Caco-2 (cell line): ENCODE measurements around the gene PMEPA1. TPM values are rescaled to one million over a fixed set of nuclear protein-coding genes. Genes with fewer than 3 reads are reported as not detected.

ENCODE experiments used
- BruUV-seq: library from RNA; stranded (reverse); fragments of 400-500 nt; replicated peaks from 2 replicates; lab custom pipeline; 2021; lab: Mats Ljungman, UMichigan
- CTCF ChIA-PET: fragments of 300-600 bp; sonication (Branson Sonifier 250); formaldehyde crosslinking; loops from one replicate; lab custom pipeline; 2022; ENCODE audit warnings: antibody characterized with exemption; lab: Charles Lee
- POLR2A ChIA-PET: fragments of 300-600 bp; sonication (Branson Sonifier 250); formaldehyde crosslinking; loops from one replicate; lab custom pipeline; 2022; ENCODE audit warnings: antibody characterized with exemption; lab: Charles Lee
- DNase-seq, 2 experiments: peaks; one replicate each; pipeline versions ENCODE4 v3.0.0 to v3.0.0-alpha.2; 2020 to 2022
- H3K27me3 ChIP-seq: replicated peaks from 2 replicates; pipeline ENCODE4 v1.6.0; 2011; ENCODE audit warnings: low read length; ENCODE audit not compliant: control insufficient read depth, insufficient read depth
- H3K36me3 ChIP-seq: 2 replicates; pipeline ENCODE4 v1.5.1; 2011; ENCODE audit warnings: low read length; ENCODE audit not compliant: control insufficient read depth, insufficient read depth
- H3K4me1 ChIP-seq: fragments of 250-450 bp; sonication (Bioruptor Pico); 2 replicates; pipeline ENCODE4 v1.5.1; 2020; ENCODE audit warnings: mild to moderate bottlenecking
- H3K4me3 ChIP-seq: 2 replicates; pipeline ENCODE4 v1.5.1; 2011; ENCODE audit warnings: low read depth, mild to moderate bottlenecking, control low read depth, low read length
- H3K9me3 ChIP-seq: fragments of 250-450 bp; sonication (Bioruptor Pico); 2 replicates; pipeline ENCODE4 v1.5.1; 2020; ENCODE audit warnings: mild to moderate bottlenecking, moderate library complexity
- H3K27ac Mint-ChIP-seq: one replicate; pipeline ENCODE4 v1.8.0; 2022; ENCODE audit warnings: mixed read lengths; ENCODE audit not compliant: unreplicated experiment
- H3K27me3 Mint-ChIP-seq: one replicate; pipeline ENCODE4 v1.8.0; 2022; ENCODE audit warnings: mixed read lengths; ENCODE audit not compliant: insufficient read depth, unreplicated experiment
- H3K36me3 Mint-ChIP-seq: one replicate; pipeline ENCODE4 v1.8.0; 2022; ENCODE audit warnings: mild to moderate bottlenecking, mixed read lengths; ENCODE audit not compliant: insufficient read depth, unreplicated experiment
- H3K4me1 Mint-ChIP-seq: one replicate; pipeline ENCODE4 v1.8.0; 2022; ENCODE audit warnings: low read depth, mixed read lengths; ENCODE audit not compliant: unreplicated experiment
- H3K4me3 Mint-ChIP-seq: one replicate; pipeline ENCODE4 v1.8.0; 2022; ENCODE audit warnings: mild to moderate bottlenecking, moderate library complexity, mixed read lengths; ENCODE audit not compliant: unreplicated experiment
- H3K9me3 Mint-ChIP-seq: one replicate; pipeline ENCODE4 v1.8.0; 2022; ENCODE audit warnings: mixed read lengths; ENCODE audit not compliant: unreplicated experiment
- intact Hi-C: fragments of 100-400 bp; cut with micrococcal nuclease; formaldehyde crosslinking; loops from one replicate; pipeline ENCODE4 v1.10.0; 2022; ENCODE audit not compliant: unreplicated experiment
- total RNA-seq: library from RNA; stranded (reverse); gene quantifications from 2 replicates; pipeline ENCODE4 v1.2.3, GENCODE V29; 2022
- TF ChIP-seq, protein P1 (sequence below), 2 experiments: fragments of 200-600 bp in 1 of 2; IDR thresholded peaks; 1 replicate in 1 of 2; 2 replicates in 1 of 2; pipeline versions ENCODE4 v1.5.1 to v1.8.0; 2011 to 2022; ENCODE audit warnings: antibody characterized with exemption in 1 of 2, control low read depth in 1 of 2, inconsistent platforms in 1 of 2, low read depth in 1 of 2, low read length in 1 of 2, mild to moderate bottlenecking in 1 of 2, moderate library complexity in 1 of 2; ENCODE audit not compliant: insufficient read depth in 1 of 2, severe bottlenecking in 1 of 2, unreplicated experiment in 1 of 2

Gene PMEPA1
- total RNA-seq, 1 experiment from 2014 or later, result 3.3 TPM

DNA sequence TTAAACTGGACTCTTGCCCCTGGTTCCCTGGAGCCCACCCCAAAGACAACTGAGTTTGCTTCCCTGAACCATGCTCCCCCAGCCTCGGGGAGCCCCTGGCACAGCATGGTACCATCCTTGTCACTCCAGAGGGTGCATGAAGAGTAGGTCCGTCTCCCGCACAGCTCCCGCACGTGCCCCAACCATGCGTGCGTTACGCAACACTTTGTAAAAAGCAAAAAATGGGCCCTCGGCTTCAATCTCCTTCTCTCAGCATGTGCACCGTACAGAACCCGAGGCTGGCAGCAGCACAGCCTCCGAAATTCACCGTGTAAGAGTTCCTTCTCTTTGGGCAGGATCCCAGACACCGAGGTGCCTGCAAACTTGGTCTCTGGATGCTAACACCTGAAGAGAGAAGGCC, 5.6 kb downstream of the PMEPA1 start:
- H3K4me3 Mint-ChIP-seq, result no peak overlapping the region
- peaks cover 4% of the 10 kb centered on the region; the same call in 1 of the 2 replicates for H3K4me1 ChIP-seq
- TF ChIP-seq, protein P1, sequence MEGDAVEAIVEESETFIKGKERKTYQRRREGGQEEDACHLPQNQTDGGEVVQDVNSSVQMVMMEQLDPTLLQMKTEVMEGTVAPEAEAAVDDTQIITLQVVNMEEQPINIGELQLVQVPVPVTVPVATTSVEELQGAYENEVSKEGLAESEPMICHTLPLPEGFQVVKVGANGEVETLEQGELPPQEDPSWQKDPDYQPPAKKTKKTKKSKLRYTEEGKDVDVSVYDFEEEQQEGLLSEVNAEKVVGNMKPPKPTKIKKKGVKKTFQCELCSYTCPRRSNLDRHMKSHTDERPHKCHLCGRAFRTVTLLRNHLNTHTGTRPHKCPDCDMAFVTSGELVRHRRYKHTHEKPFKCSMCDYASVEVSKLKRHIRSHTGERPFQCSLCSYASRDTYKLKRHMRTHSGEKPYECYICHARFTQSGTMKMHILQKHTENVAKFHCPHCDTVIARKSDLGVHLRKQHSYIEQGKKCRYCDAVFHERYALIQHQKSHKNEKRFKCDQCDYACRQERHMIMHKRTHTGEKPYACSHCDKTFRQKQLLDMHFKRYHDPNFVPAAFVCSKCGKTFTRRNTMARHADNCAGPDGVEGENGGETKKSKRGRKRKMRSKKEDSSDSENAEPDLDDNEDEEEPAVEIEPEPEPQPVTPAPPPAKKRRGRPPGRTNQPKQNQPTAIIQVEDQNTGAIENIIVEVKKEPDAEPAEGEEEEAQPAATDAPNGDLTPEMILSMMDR (IDR thresholded peaks at IDR 0.05; ENCODE audit: insufficient read depth in 1 of 2, low read depth in 1 of 2, low read length in 1 of 2, severe bottlenecking in 1 of 2, unreplicated experiment in 1 of 2), result no peak
- H3K36me3 Mint-ChIP-seq, result no peaks in the 10 kb centered on the region
- CTCF ChIA-PET, result no interaction called here
- DNase-seq, result no peak
- no peaks in the 10 kb centered on the region for H3K36me3 ChIP-seq
- peaks cover 13% of the 10 kb centered on the region for H3K27me3 Mint-ChIP-seq
- intact Hi-C loops, result no loop called here
- no TSS peak for BruUV-seq
- no peak overlapping the region for H3K4me3 ChIP-seq
- peaks cover 8% of the 10 kb centered on the region for H3K4me1 Mint-ChIP-seq
- no peaks in the 10 kb centered on the region for H3K9me3 ChIP-seq
- H3K9me3 Mint-ChIP-seq, result no peaks in the 10 kb centered on the region
- H3K27me3 ChIP-seq, result no peaks in the 10 kb centered on the region
- no peak overlapping the region for H3K27ac Mint-ChIP-seq
- POLR2A ChIA-PET, result no interaction called here

DNA sequence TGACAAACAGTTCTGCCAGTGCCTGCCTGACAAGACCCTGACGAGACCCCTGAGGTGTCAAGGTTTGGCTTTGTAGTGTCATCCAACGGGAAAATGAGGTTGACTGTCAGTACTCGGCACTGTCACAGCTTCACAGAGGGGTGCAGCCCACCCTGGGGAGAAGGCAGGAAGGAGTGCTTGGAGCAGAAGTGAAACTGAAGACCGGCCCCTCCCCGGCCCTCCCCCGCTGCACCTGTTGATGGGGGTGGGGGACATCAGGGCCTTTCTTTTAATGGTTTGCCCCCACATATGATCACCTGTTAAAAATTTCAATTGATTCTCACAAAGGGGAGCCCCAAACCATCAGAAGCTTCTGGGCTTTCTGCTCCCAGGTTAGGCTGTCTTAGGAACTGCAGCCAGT, 6.8 kb downstream of the PMEPA1 start:
- H3K4me1 ChIP-seq, result peaks cover 11% of the 10 kb centered on the region
- Mint-ChIP-seq H3K4me1 (peaks cover 14% of the 10 kb centered on the region), H3K36me3 (no peaks in the 10 kb centered on the region), H3K27ac (no peak overlapping the region), H3K4me3 (no peak overlapping the region), H3K27me3 (peaks cover 8% of the 10 kb centered on the region), H3K9me3 (no peaks in the 10 kb centered on the region)
- no TSS peak for BruUV-seq
- H3K36me3 ChIP-seq, result no peaks in the 10 kb centered on the region
- no peak for DNase-seq
- CTCF ChIA-PET, result no interaction called here
- no peak overlapping the region for H3K4me3 ChIP-seq
- POLR2A ChIA-PET, result no interaction called here
- TF ChIP-seq, protein P1 (IDR thresholded peaks at IDR 0.05; ENCODE audit: insufficient read depth in 1 of 2, low read depth in 1 of 2, low read length in 1 of 2, severe bottlenecking in 1 of 2, unreplicated experiment in 1 of 2), result no peak
- H3K9me3 ChIP-seq, result no peaks in the 10 kb centered on the region
- no peaks in the 10 kb centered on the region; the same call in 1 of the 2 replicates for H3K27me3 ChIP-seq
- intact Hi-C loops, result no loop called here

DNA sequence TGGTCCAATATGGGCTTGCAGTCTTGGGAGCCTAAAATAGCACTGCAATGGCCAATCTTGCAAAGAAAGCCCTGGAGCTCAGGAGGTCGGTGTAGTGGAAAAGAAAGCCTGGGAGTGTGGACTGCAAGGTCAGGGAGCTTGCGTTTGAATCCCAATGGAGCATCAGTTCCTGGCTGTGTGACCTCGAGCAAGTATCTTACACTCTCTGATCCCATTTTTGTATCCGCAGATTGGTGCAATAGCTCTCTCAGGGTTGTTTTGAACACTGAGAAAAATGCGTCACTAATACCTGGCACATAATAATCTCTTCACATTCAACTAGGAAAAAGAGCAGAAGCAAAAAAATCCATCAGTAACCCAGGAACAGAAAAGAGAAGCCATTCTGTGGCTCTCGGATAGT, 7.3 kb downstream of the PMEPA1 start:
- intact Hi-C loops, result no loop called here
- Mint-ChIP-seq H3K9me3 (no peaks in the 10 kb centered on the region), H3K27me3 (peaks cover 7% of the 10 kb centered on the region), H3K4me3 (no peak overlapping the region), H3K27ac (no peak overlapping the region), H3K4me1 (peaks cover 16% of the 10 kb centered on the region), H3K36me3 (no peaks in the 10 kb centered on the region)
- TF ChIP-seq, protein P1 (IDR thresholded peaks at IDR 0.05; ENCODE audit: insufficient read depth in 1 of 2, low read depth in 1 of 2, low read length in 1 of 2, severe bottlenecking in 1 of 2, unreplicated experiment in 1 of 2), result no peak
- Histone ChIP-seq H3K4me1 (peaks cover 16% of the 10 kb centered on the region), H3K9me3 (no peaks in the 10 kb centered on the region), H3K27me3 (no peaks in the 10 kb centered on the region; the same call in 1 of the 2 replicates), H3K36me3 (no peaks in the 10 kb centered on the region), H3K4me3 (no peak overlapping the region)
- BruUV-seq, result no TSS peak
- ChIA-PET CTCF (interaction anchor here (0.9 to 1.4 kb wide), 2 partner anchors 9 to 18 kb away, joined by 7 to 9 read pairs; no protein-coding TSS in a partner anchor), POLR2A (no interaction called here)
- no peak for DNase-seq
